Lung (tissue), 12 donors: ENCODE measurements around the gene ADAMTS2. TPM values are rescaled to one million over a fixed set of nuclear protein-coding genes. Genes with fewer than 3 reads are reported as not detected.
A peak's percentile ranks its signal among the peaks of the same experiment; 100 is the strongest.

ENCODE experiments used
- ATAC-seq: fragments of 200-7000 bp; cut with Tn5 transposase; one replicate; pipeline ENCODE4 v1.9.1; 2020; ENCODE audit warnings: moderate number of reproducible peaks; ENCODE audit not compliant: insufficient read depth, low FRiP score
- DNase-seq, 3 donors: peaks; one replicate each; pipeline ENCODE4 v3.0.0-alpha.2; 2013 to 2017
- H3K27ac ChIP-seq, 2 donors: one replicate each; pipeline ENCODE4 v1.5.1; 2013; ENCODE audit warnings: mild to moderate bottlenecking in 2 of 2, moderate library complexity in 2 of 2, control low read depth in 1 of 2, inconsistent platforms in 1 of 2, low read depth in 1 of 2, low read length in 1 of 2
- H3K27me3 ChIP-seq, 3 donors: one replicate each; pipeline ENCODE4 v1.5.1; 2013; ENCODE audit warnings: low read length in 2 of 3; ENCODE audit not compliant: control insufficient read depth in 3 of 3, insufficient read depth in 3 of 3
- H3K36me3 ChIP-seq, 4 donors: one replicate each; pipeline ENCODE4 v1.5.1; 2013; ENCODE audit warnings: low read length in 4 of 4, mild to moderate bottlenecking in 1 of 4, moderate library complexity in 1 of 4; ENCODE audit not compliant: control insufficient read depth in 4 of 4, insufficient read depth in 4 of 4
- H3K4me1 ChIP-seq, 5 donors: one replicate each; pipeline ENCODE4 v1.5.1; 2013; ENCODE audit warnings: low read length in 5 of 5, mild to moderate bottlenecking in 2 of 5, moderate library complexity in 1 of 5; ENCODE audit not compliant: control insufficient read depth in 5 of 5, insufficient read depth in 5 of 5
- H3K4me3 ChIP-seq: one replicate; pipeline ENCODE4 v1.5.1; 2013; ENCODE audit warnings: mild to moderate bottlenecking, control low read depth, moderate library complexity
- H3K9ac ChIP-seq, 2 donors: one replicate each; pipeline ENCODE4 v1.5.1; 2013; ENCODE audit warnings: low read length in 2 of 2, control low read depth in 1 of 2; ENCODE audit not compliant: insufficient read depth in 1 of 2
- H3K9me3 ChIP-seq, 4 donors: one replicate each; pipeline ENCODE4 v1.5.1; 2013; ENCODE audit warnings: low read length in 3 of 4, mild to moderate bottlenecking in 1 of 4, moderate library complexity in 1 of 4; ENCODE audit not compliant: control insufficient read depth in 4 of 4, insufficient read depth in 3 of 4
- WGBS, 2 donors: extraction: QIAGEN DNeasy Blood & Tissue Kit; methylation state at CpG; one replicate each; pipeline ENCODE4 v1.1.7; 2013; 5-methylcytosine and 5-hydroxymethylcytosine counted together
- polyA plus RNA-seq, 2 donors: library from polyadenylated mRNA; stranded (reverse); fragments of 200-250 nt; gene quantifications; one replicate each; pipeline ENCODE4 v1.2.1, GENCODE V29; 2013
- total RNA-seq, 2 donors: library from RNA; depleted of rRNA in 1 of 2; stranded (reverse); fragments of >200 nt in 1 of 2; gene quantifications; one replicate each; pipeline ENCODE4 v1.2.1, GENCODE V29; 2014 to 2021
- TF ChIP-seq, protein P1 (sequence below): IDR thresholded peaks from 2 replicates; pipeline ENCODE4 v1.5.1; 2012; ENCODE audit warnings: mild to moderate bottlenecking; ENCODE audit errors: control extremely low read depth, extremely low read depth
- donor health status: control.
- donor health status: control.
- donor health status: Bipolar disorder and iron deficiency.
- donor health status: healthy.
- donor health status: DM: yes; HTN: yes; CAD: no.

The ADAMTS2 gene
- total and polyA plus RNA-seq, 4 donors = 9.3 to 45.5 (median 28.7) TPM

DNA sequence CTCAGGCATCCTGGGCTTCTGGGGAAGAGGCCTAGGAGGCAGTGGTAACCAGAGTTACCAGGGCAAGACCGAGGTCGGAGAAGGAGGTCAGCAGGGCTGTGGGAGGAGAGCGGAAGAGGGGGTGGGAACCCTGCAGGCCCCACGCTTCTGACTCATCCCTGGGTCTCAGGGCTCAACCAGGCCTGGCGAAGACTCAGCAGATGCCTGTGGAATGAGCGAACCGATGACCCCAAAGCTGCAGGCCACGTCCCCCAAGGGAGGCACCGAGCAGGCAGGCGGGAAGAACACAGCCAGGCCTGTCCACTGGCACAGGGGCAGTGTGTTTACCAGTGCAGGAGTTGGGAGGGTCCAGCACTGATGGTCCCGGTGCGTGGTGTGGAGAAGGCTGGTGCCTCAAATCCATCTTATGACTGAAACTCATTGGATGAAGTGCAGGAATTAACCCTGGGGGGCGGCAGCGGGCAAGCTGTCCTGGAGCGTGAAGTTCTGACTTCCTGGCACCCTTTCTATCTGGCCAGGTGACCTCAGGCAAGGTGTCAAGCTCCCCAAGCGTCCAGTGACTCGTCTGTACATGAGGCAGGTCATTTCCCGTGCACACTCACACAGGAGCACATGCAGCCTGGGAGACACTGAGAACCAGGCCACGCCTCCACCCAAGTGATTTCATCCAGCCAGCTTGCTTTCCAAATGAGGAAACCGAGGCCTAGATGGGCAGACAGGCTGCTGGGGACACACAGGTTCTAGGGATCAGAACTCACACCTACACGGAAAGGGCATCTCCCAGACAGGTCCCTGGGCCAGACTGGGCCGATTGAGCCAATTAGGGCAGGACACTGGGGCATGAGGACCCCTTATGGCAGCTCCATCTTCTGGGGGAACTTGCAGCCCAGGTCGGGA is 69.1 kb downstream of the ADAMTS2 start:
- DNase-seq (peak in 2 of 3 donors; percentile 49 to 54), ATAC-seq (peak; percentile 60)
- no peak overlapping the region for H3K4me3 ChIP-seq
- no peaks in the 10 kb centered on the region for H3K9me3 ChIP-seq
- peak overlapping the region in 1 of 2 donors; percentile 49 for H3K9ac ChIP-seq
- peaks cover 0 to 63% (median 32%) of the 10 kb centered on the region in 5 donors for H3K4me1 ChIP-seq
- peak overlapping the region in 1 of 2 donors; percentile 80 for H3K27ac ChIP-seq
- TF ChIP-seq, protein P1, sequence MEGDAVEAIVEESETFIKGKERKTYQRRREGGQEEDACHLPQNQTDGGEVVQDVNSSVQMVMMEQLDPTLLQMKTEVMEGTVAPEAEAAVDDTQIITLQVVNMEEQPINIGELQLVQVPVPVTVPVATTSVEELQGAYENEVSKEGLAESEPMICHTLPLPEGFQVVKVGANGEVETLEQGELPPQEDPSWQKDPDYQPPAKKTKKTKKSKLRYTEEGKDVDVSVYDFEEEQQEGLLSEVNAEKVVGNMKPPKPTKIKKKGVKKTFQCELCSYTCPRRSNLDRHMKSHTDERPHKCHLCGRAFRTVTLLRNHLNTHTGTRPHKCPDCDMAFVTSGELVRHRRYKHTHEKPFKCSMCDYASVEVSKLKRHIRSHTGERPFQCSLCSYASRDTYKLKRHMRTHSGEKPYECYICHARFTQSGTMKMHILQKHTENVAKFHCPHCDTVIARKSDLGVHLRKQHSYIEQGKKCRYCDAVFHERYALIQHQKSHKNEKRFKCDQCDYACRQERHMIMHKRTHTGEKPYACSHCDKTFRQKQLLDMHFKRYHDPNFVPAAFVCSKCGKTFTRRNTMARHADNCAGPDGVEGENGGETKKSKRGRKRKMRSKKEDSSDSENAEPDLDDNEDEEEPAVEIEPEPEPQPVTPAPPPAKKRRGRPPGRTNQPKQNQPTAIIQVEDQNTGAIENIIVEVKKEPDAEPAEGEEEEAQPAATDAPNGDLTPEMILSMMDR = no peak
- peaks cover 0 to 2% (median 0%) of the 10 kb centered on the region in 4 donors for H3K36me3 ChIP-seq
- 76 to 90% methylated on average over 23 of the region's 23 CpGs for whole genome bisulfite sequencing, 2 donors
- H3K27me3 ChIP-seq = no peaks in the 10 kb centered on the region

DNA sequence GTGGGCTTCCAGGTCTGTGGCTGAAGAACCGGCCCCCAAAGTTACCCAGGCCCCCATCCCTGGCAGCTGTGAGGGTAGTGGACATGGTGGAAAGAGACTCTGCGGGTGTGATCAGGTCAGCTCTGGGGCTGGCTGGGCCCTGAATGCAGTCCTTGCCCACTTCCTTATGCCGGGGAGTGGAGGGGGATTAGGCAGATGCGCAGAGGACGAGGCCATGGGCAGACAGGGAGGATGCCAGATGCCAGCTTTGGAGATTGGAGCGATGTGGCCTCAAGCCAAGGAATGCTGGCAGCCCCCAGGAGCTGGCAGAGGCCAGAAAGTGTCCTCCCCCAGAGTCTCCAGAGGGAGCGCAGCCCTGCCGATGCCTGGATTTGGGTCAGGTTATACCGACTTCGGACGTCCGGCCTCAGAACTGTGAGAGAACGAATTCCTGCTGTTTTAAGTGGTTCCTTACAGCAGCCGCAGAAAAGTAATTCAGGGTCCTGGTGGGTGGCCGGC is 69.8 kb downstream of the ADAMTS2 start:
- Histone ChIP-seq H3K4me3 (no peak overlapping the region), H3K9me3 (no peaks in the 10 kb centered on the region), H3K9ac (peak overlapping the region in 1 of 2 donors; percentile 49), H3K27ac (peak overlapping the region in 1 of 2 donors; percentile 80), H3K27me3 (no peaks in the 10 kb centered on the region), H3K36me3 (peaks cover 0 to 2% (median 0%) of the 10 kb centered on the region in 4 donors), H3K4me1 (peaks cover 0 to 70% (median 36%) of the 10 kb centered on the region in 5 donors)
- ATAC-seq (no peak), DNase-seq (peak in 2 of 3 donors; percentile 55 to 76)
- WGBS, 2 donors = 69 to 81% methylated on average over 15 of the region's 15 CpGs
- TF ChIP-seq, protein P1 = no peak

DNA sequence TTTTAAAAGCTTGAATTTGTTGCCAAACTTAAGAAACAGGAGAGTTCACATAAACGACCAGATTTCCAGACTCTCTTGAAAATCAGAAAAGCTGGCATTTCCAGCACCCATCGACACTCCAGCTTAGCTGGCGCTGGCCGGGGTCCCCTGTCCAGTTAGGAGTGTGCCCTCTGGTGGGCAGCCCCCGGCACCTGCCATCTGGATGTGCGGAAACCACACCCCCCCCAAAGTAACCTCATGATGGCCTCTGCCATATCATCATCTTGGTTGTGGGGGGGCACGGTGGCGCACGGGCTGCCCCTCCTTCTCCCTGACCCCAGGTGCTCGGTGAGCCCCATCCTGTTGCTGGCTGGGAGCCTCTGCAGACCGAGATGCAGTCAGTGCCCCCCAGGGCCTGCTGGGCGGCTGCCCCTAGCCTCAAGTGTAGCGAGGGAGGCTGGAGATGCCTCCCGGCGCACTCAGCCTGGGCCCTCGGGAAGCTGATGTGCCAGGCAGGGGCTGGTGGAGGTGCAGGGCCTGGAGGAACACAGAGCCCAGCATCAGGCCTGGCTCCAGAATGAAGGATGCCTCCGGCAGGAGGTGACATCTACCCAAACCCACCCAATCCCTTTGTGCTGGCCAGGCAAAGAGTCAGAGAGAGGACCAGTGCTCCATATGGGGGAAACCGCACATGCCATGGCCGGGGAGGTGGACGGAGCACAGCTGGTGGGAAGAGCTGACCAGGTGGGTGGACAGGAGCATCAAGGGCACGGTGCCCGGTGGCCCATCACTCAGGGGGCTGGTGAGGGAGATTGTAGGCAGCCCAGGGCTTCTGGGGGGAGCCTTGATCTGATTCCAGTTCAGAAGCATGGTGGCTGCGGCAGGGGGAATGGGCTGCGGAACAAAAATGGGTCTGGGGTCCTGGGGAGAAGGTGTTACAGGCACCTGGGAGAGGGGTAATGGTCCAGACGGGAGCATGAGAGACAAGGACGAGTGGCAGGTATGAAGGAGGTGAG is 70.6 kb downstream of the ADAMTS2 start:
- ATAC-seq (no peak), DNase-seq (no peak)
- TF ChIP-seq, protein P1 = no peak
- Histone ChIP-seq H3K27me3 (no peaks in the 10 kb centered on the region), H3K4me3 (no peak overlapping the region), H3K36me3 (peaks cover 0 to 2% (median 0%) of the 10 kb centered on the region in 4 donors), H3K9me3 (no peaks in the 10 kb centered on the region), H3K9ac (no peak overlapping the region), H3K27ac (peak overlapping the region in 1 of 2 donors; percentile 80), H3K4me1 (peaks cover 0 to 73% (median 44%) of the 10 kb centered on the region in 5 donors)
- 84% methylated on average over 26 of the region's 26 CpGs for WGBS, 2 donors
